NB4 (cell line): Measurements from ENCODE around the gene CRYAB.

Experiments used
- DNase-seq: peaks from one replicate; pipeline ENCODE4 v3.0.0; 2010; ENCODE audit warnings: low read depth
- H3K4me3 ChIP-seq: one replicate; pipeline ENCODE4 v1.5.1; 2011; ENCODE audit warnings: mild to moderate bottlenecking, low read depth, low read length, moderate library complexity
- MYC ChIP-seq: IDR thresholded peaks from 2 replicates; pipeline ENCODE4 v1.6.1; 2011; ENCODE audit warnings: low read depth, low read length
- POLR2A ChIP-seq: IDR thresholded peaks from 2 replicates; pipeline ENCODE4 v1.6.1; 2011; ENCODE audit warnings: mild to moderate bottlenecking; ENCODE audit not compliant: insufficient read length; ENCODE audit errors: extremely low read depth
- TF ChIP-seq, protein P1 (sequence below): IDR thresholded peaks from one replicate; pipeline ENCODE4 v1.5.1; 2012; ENCODE audit warnings: low read depth, low read length
- TF ChIP-seq, protein P2 (sequence below): IDR thresholded peaks from 2 replicates; pipeline ENCODE4 v1.6.1; 2011; ENCODE audit warnings: low read depth, low read length

The CRYAB gene

DNA sequence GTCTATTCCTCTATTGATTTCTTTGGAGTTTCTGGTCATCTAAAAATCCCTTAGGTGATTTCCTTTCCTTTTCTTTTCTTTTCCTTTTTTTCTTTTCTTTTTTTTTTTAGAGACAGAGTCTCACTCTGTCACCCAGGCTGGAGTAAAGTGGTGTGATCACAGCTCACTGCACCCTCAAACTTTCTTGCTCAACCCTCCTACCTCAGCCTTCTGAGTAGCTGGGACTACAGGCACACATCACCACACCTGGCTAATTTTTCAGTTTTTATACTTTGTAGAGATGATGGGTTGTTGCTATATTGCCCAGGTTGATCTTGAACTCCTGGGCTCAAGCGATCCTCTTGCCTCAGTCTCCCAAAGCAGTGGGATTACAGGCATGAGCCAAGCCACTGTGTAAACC is 5.2 kb upstream of the CRYAB start:
- DNase-seq, result no peak
- no peak for TF ChIP-seq POLR2A
- TF ChIP-seq, protein P1, sequence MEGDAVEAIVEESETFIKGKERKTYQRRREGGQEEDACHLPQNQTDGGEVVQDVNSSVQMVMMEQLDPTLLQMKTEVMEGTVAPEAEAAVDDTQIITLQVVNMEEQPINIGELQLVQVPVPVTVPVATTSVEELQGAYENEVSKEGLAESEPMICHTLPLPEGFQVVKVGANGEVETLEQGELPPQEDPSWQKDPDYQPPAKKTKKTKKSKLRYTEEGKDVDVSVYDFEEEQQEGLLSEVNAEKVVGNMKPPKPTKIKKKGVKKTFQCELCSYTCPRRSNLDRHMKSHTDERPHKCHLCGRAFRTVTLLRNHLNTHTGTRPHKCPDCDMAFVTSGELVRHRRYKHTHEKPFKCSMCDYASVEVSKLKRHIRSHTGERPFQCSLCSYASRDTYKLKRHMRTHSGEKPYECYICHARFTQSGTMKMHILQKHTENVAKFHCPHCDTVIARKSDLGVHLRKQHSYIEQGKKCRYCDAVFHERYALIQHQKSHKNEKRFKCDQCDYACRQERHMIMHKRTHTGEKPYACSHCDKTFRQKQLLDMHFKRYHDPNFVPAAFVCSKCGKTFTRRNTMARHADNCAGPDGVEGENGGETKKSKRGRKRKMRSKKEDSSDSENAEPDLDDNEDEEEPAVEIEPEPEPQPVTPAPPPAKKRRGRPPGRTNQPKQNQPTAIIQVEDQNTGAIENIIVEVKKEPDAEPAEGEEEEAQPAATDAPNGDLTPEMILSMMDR, result no peak
- TF ChIP-seq, protein P2, sequence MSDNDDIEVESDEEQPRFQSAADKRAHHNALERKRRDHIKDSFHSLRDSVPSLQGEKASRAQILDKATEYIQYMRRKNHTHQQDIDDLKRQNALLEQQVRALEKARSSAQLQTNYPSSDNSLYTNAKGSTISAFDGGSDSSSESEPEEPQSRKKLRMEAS, result no peak
- no peak for TF ChIP-seq MYC
- H3K4me3 ChIP-seq, result no peak overlapping the region

DNA sequence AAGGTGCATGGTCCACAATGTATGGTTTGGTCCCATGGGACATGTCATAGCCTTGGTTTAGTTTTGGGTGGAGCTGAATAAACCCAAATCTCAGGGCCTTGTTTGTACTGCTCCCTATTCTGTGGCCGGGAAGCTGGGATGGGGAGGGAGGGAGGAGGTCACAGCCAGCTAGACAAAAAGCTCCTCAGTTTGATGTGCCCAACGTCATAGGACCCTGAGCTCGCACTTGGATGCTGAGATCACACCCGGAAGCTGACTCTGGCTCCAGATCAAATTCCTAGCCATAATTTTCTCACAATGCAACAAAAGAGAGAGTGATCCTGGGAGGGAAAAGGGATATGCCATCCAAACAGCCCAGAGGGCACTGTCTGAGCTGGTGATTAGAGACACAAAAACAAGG is 2.4 kb upstream of the CRYAB start:
- no peak for DNase-seq
- TF ChIP-seq POLR2A (no peak), MYC (no peak)
- TF ChIP-seq, protein P2, result no peak
- TF ChIP-seq, protein P1, result no peak
- H3K4me3 ChIP-seq, result no peak overlapping the region

DNA sequence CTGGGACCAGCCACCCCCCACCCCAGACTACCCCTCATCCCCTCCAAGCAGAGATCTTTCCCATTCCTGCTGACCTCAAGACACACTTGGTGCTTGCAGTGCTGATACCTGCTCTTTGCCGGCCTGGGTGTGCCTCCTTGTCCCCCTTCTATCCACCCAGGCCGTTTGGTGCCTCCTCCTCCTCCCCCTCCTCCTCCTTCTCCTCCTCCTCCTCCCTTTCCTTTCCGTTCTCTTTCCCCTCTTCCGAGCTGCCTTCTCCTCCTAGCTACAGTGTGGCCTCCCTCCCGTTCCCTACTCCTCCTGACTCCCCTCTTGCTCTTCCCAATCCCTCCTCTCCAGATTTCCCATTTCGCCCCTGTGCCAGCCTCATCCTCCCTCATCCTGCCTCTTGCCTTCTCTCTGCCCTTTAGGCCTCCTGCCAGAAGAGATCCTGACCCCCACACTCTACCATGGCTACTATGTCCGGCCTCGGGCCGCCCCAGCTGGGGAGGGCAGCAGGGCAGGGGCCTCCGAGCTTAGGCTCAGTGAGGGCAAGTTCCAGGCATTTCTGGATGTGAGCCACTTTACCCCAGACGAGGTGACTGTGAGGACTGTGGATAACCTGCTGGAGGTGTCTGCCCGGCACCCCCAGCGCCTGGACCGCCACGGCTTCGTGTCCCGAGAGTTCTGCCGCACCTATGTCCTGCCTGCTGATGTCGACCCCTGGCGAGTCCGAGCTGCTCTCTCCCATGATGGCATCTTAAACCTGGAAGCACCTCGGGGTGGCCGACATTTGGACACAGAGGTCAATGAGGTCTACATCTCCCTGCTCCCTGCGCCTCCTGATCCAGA is 1.7 kb upstream of the CRYAB start:
- no peak overlapping the region for H3K4me3 ChIP-seq
- no peak for DNase-seq
- no peak for TF ChIP-seq MYC
- TF ChIP-seq, protein P2, result no peak
- TF ChIP-seq POLR2A, result no peak
- TF ChIP-seq, protein P1, result no peak

DNA sequence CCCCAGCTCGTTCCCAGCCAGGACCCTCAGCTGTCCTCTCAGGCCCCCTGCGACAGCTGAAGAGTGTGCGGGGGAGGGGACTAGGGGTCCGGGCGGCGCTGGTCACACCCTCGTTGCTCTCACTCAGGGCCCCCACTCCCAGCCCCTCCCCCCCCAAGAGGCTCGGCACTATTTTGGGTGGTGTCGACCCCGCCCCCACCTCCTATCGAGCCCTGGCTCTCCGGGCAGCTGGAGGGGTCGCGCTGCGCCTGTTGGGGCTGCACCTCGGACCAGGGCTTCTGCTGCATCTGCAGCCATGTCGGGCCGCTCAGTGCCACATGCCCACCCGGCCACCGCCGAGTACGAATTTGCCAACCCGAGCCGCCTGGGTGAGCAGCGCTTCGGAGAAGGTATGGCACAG is 965 bp upstream of the CRYAB start, which contains the start of gene HSPB2:
Gene HSPB2, plus strand, starts transcription at position 200 of the 400 bp plus-strand sequence. Its CDS starts 96 bp downstream, at position 296.
- no peak for DNase-seq
- no peak within 1 kb of the TSS for H3K4me3 ChIP-seq
- TF ChIP-seq, protein P1, result no peak
- TF ChIP-seq POLR2A (no peak), MYC (no peak)
- TF ChIP-seq, protein P2, result no peak

DNA sequence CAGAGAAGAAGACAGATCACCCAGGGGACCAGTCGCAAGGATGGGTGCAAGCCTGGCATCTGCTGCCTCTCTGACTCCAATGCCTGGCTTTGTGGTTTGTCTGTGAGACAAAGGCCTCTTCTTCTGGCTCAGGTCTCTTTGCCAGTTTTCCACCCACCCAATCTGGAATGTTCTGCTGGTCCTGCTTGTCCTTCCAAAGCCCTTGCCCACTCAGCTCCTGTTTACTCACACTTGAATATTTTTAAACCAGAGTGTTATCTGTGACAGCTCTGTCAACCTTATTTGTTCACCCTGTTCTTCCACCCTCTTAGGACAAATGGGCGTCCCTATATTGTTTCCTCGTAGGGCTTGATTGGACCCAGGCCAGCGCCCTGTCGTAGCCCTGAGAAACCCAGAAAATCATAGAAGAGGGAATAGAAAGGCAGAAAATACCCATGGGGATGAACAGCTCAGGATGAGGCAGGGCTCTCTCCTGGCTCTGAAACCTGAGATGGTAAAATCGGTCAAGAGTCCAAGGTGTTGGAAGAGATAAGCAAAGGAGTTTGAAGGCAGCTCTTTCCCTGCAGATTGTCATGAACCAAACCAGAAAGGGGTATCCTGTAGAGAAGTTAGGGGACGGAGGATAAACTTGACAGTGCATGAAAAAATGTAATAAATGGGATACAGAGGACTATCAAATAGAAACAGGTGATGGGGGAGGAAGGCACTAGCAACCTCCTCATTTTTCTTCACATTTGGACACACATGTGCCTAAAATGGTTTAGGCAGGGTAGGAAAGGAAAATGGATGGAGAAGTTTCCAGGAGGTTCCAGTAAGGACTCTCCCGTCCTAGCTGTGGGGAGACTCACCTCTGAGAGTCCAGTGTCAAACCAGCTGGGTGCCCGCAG is 651 bp downstream of the CRYAB start:
- DNase-seq, result no peak
- TF ChIP-seq, protein P1, result no peak
- TF ChIP-seq, protein P2, result no peak
- TF ChIP-seq POLR2A (no peak), MYC (no peak)
- H3K4me3 ChIP-seq, result no peak overlapping the region
